HepG2 (cell line): ENCODE measurements around the gene CAMK4. TPM values are rescaled to one million over a fixed set of nuclear protein-coding genes. Genes with fewer than 3 reads are reported as not detected.

Source experiments
- CAMTA2 ChIP-seq: sonication (generic); formaldehyde crosslinking; IDR thresholded peaks from 2 replicates; pipeline ENCODE4 v1.4.0; 2020; ENCODE audit warnings: mild to moderate bottlenecking, missing genetic modification reagents, borderline replicate concordance
- GFI1 ChIP-seq: sonication (generic); formaldehyde crosslinking; IDR thresholded peaks from 2 replicates; pipeline ENCODE4 v1.5.0; 2020; ENCODE audit warnings: missing genetic modification reagents, mild to moderate bottlenecking, borderline replicate concordance
- IRX3 ChIP-seq: sonication (generic); formaldehyde crosslinking; IDR thresholded peaks from 2 replicates; pipeline ENCODE4 v1.8.1; 2023; ENCODE audit warnings: mild to moderate bottlenecking, low read depth, missing genetic modification reagents, borderline replicate concordance
- PRMT3 ChIP-seq: sonication (generic); formaldehyde crosslinking; IDR thresholded peaks from 2 replicates; pipeline ENCODE4 v1.8.1; 2022; ENCODE audit warnings: low read depth, mild to moderate bottlenecking, moderate library complexity, missing genetic modification reagents, borderline replicate concordance
- RFX3 ChIP-seq: IDR thresholded peaks from 2 replicates; pipeline ENCODE4 v1.6.1; 2016; ENCODE audit warnings: missing biosample characterization, missing genetic modification reagents
- SMC3 ChIP-seq: IDR thresholded peaks from 2 replicates; pipeline ENCODE4 v1.6.1; 2011; ENCODE audit warnings: low read length, improper control_type of control experiment
- ZC3H13 ChIP-seq: sonication (generic); formaldehyde crosslinking; IDR thresholded peaks from 2 replicates; pipeline ENCODE4 v1.8.1; 2023; ENCODE audit warnings: mild to moderate bottlenecking, missing genetic modification reagents, moderate library complexity
- ZKSCAN1 ChIP-seq: fragments of 150-350 bp; IDR thresholded peaks from 2 replicates; pipeline ENCODE4 v1.6.1; 2014; ENCODE audit warnings: low read length
- ZNF17 ChIP-seq: sonication (generic); formaldehyde crosslinking; IDR thresholded peaks from 2 replicates; pipeline ENCODE4 v1.5.0; 2020; ENCODE audit warnings: mild to moderate bottlenecking, missing genetic modification reagents
- ZNF33B ChIP-seq: sonication (generic); formaldehyde crosslinking; IDR thresholded peaks from 2 replicates; pipeline ENCODE4 v1.5.1; 2020; ENCODE audit warnings: mild to moderate bottlenecking, missing genetic modification reagents
- ZNF564 ChIP-seq: sonication (generic); formaldehyde crosslinking; IDR thresholded peaks from 2 replicates; pipeline ENCODE4 v1.8.1; 2023; ENCODE audit warnings: mild to moderate bottlenecking, missing genetic modification reagents
- polyA plus RNA-seq, 8 experiments: library from polyadenylated mRNA; depleted of rRNA in 3 of 8; stranded (reverse) in 7 of 8; unstranded in 1 of 8; fragments of >200 nt; fragmentation: Illumina TruSeq in 4 of 8; extraction: Trizol in 4 of 8; gene quantifications; 2 replicates each; pipeline versions ENCODE4 v1.2.1 to v1.2.3, GENCODE V29; 2011 to 2016; ENCODE audit warnings: low read depth in 4 of 8, missing spikeins in 1 of 8, mixed read lengths in 1 of 8; ENCODE audit not compliant: insufficient read depth in 1 of 8
- total RNA-seq, 5 experiments: library from RNA; depleted of rRNA; stranded (reverse); fragments of >200 nt; fragmentation: Illumina TruSeq; extraction: Trizol; gene quantifications; 2 replicates each; pipeline ENCODE4 v1.2.3, GENCODE V29; 2016; ENCODE audit warnings: low read depth in 1 of 5
- TF ChIP-seq, protein P1 (sequence below): sonication (generic); formaldehyde crosslinking; IDR thresholded peaks from 2 replicates; pipeline ENCODE4 v1.4.0; 2020; ENCODE audit warnings: mild to moderate bottlenecking, missing genetic modification reagents
- TF ChIP-seq, protein P2 (sequence below): sonication (generic); formaldehyde crosslinking; IDR thresholded peaks from 2 replicates; pipeline ENCODE4 v1.4.0; 2020; ENCODE audit warnings: mild to moderate bottlenecking, missing genetic modification reagents
- TF ChIP-seq, protein P3 (sequence below): IDR thresholded peaks from 2 replicates; pipeline ENCODE4 v1.6.1; 2016; ENCODE audit warnings: low read depth, control low read depth
- TF ChIP-seq, protein P4 (sequence below), 2 experiments: sonication (generic) in 1 of 2; formaldehyde crosslinking in 1 of 2; IDR thresholded peaks; 2 replicates each; pipeline versions ENCODE4 v1.5.1 to v1.6.1; 2011 to 2020; ENCODE audit warnings: borderline replicate concordance in 1 of 2, low read depth in 1 of 2, low read length in 1 of 2, mild to moderate bottlenecking in 1 of 2, missing genetic modification reagents in 1 of 2, moderate library complexity in 1 of 2

CAMK4 gene
- total and polyA plus RNA-seq, 2 of the 13 experiments (the other 11 are each of a cell fraction or from before 2014, with no cell fraction given) = not detected

DNA sequence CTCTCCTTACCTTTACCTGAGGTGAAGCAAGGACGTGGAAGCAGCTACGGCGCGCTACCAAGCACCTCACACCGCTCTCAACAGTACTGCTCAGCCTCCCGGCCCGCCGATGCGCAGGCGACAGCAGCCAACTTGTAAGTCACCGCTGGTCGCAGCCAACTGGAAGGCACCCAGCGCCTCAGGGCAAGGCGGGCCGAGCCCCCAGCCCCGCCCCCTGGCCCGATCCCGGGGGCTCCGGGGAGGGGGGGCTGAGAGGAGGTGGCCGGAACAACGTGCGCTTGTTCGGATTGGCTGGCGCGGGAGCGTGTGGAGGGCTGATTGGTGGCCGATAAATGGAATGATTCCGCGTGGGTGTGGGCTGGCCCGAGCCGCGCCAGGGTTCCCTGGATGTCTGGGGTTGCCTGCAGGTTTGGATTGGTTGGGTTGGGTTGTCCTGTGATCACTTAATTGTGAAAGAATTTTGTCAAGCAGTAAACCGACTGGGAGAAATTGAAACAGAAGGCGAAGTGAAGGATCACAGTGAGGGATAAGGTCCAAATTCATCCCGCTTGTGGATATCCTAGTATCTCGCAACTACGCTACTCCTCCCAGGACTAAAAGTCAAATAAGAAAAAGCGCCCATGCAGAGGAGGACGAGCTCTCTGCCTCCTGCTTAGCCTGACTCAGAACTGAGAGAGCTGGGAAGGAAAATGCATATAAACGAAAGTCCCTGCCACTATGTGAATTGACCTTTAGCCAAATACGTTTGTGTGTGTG is 288.4 kb downstream of the CAMK4 start, which contains the start of gene STARD4 (continued):
- TF ChIP-seq, protein P1, sequence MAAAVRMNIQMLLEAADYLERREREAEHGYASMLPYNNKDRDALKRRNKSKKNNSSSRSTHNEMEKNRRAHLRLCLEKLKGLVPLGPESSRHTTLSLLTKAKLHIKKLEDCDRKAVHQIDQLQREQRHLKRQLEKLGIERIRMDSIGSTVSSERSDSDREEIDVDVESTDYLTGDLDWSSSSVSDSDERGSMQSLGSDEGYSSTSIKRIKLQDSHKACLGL (CRISPR knock-in tag) = 0 out of 2 replicates have a peak, but pooled peaks have one; percentile 28
- TF ChIP-seq IRX3 = no peak
- no peak for TF ChIP-seq ZKSCAN1
- 0 out of 2 replicates have a peak, but pooled peaks have one; percentile 59 for TF ChIP-seq GFI1 (CRISPR knock-in tag)
- peak; percentile 74; the same call in 1 of the 2 replicates for TF ChIP-seq ZC3H13 (CRISPR knock-in tag)
- TF ChIP-seq, protein P2, sequence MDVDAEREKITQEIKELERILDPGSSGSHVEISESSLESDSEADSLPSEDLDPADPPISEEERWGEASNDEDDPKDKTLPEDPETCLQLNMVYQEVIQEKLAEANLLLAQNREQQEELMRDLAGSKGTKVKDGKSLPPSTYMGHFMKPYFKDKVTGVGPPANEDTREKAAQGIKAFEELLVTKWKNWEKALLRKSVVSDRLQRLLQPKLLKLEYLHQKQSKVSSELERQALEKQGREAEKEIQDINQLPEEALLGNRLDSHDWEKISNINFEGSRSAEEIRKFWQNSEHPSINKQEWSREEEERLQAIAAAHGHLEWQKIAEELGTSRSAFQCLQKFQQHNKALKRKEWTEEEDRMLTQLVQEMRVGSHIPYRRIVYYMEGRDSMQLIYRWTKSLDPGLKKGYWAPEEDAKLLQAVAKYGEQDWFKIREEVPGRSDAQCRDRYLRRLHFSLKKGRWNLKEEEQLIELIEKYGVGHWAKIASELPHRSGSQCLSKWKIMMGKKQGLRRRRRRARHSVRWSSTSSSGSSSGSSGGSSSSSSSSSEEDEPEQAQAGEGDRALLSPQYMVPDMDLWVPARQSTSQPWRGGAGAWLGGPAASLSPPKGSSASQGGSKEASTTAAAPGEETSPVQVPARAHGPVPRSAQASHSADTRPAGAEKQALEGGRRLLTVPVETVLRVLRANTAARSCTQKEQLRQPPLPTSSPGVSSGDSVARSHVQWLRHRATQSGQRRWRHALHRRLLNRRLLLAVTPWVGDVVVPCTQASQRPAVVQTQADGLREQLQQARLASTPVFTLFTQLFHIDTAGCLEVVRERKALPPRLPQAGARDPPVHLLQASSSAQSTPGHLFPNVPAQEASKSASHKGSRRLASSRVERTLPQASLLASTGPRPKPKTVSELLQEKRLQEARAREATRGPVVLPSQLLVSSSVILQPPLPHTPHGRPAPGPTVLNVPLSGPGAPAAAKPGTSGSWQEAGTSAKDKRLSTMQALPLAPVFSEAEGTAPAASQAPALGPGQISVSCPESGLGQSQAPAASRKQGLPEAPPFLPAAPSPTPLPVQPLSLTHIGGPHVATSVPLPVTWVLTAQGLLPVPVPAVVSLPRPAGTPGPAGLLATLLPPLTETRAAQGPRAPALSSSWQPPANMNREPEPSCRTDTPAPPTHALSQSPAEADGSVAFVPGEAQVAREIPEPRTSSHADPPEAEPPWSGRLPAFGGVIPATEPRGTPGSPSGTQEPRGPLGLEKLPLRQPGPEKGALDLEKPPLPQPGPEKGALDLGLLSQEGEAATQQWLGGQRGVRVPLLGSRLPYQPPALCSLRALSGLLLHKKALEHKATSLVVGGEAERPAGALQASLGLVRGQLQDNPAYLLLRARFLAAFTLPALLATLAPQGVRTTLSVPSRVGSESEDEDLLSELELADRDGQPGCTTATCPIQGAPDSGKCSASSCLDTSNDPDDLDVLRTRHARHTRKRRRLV (CRISPR knock-in tag) = peak; percentile 69; the same call in 1 of the 2 replicates
- TF ChIP-seq PRMT3 = peak; percentile 31; the same call in 1 of the 2 replicates
- TF ChIP-seq RFX3 (CRISPR knock-in tag) = no peak; the same call in 1 of the 2 replicates
- peak; percentile 77 for TF ChIP-seq ZNF33B
- TF ChIP-seq, protein P3, sequence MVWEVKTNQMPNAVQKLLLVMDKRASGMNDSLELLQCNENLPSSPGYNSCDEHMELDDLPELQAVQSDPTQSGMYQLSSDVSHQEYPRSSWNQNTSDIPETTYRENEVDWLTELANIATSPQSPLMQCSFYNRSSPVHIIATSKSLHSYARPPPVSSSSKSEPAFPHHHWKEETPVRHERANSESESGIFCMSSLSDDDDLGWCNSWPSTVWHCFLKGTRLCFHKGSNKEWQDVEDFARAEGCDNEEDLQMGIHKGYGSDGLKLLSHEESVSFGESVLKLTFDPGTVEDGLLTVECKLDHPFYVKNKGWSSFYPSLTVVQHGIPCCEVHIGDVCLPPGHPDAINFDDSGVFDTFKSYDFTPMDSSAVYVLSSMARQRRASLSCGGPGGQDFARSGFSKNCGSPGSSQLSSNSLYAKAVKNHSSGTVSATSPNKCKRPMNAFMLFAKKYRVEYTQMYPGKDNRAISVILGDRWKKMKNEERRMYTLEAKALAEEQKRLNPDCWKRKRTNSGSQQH (CRISPR knock-in tag) = no peak
- no peak for TF ChIP-seq ZNF17 (CRISPR knock-in tag)
- no peak for TF ChIP-seq CAMTA2 (CRISPR knock-in tag)
- TF ChIP-seq, protein P4, sequence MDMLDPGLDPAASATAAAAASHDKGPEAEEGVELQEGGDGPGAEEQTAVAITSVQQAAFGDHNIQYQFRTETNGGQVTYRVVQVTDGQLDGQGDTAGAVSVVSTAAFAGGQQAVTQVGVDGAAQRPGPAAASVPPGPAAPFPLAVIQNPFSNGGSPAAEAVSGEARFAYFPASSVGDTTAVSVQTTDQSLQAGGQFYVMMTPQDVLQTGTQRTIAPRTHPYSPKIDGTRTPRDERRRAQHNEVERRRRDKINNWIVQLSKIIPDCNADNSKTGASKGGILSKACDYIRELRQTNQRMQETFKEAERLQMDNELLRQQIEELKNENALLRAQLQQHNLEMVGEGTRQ (IDR thresholded peaks at IDR 0.05; ENCODE audit: low read depth, low read length) = no peak
- TF ChIP-seq, protein P4 (CRISPR knock-in tag; IDR thresholded peaks at IDR 0.05; ENCODE audit: borderline replicate concordance) = 0 out of 2 replicates have a peak, but pooled peaks have one; percentile 36
- TF ChIP-seq SMC3 = no peak
- TF ChIP-seq ZNF564 (CRISPR knock-in tag) = peak; percentile 64; the same call in 1 of the 2 replicates
